ENCODE data around the gene IL1RN.

DNA sequence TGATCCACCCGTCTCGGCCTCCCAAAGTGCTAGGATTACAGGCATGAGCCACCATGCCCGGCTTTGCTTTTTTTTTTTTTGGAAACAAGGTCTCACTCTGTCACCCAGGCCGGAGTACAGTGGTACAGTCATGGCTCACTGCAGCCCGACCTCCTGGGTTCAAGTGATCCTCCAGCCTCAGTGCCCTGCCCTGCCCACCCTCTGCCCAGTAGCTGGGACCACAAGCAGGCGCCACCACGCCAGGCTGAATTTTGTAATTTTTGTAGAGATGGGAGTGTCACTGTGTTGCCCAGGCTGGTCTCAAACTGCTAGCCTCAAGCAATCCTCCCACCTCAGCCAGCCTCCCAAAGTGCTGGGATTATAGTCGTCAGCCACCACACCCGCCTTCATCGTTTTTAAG, 34.8 kb downstream of the IL1RN start:
- TF ChIP-seq, protein P1, sequence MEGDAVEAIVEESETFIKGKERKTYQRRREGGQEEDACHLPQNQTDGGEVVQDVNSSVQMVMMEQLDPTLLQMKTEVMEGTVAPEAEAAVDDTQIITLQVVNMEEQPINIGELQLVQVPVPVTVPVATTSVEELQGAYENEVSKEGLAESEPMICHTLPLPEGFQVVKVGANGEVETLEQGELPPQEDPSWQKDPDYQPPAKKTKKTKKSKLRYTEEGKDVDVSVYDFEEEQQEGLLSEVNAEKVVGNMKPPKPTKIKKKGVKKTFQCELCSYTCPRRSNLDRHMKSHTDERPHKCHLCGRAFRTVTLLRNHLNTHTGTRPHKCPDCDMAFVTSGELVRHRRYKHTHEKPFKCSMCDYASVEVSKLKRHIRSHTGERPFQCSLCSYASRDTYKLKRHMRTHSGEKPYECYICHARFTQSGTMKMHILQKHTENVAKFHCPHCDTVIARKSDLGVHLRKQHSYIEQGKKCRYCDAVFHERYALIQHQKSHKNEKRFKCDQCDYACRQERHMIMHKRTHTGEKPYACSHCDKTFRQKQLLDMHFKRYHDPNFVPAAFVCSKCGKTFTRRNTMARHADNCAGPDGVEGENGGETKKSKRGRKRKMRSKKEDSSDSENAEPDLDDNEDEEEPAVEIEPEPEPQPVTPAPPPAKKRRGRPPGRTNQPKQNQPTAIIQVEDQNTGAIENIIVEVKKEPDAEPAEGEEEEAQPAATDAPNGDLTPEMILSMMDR (IDR thresholded peaks at IDR 0.05): no peak
- TF ChIP-seq POLR2A (IDR thresholded peaks at IDR 0.05): no peak

Measured in uterus (tissue), 2 donors.